RWPE1 (cell line): ENCODE measurements around the gene YIPF5.

ENCODE experiments used
- CTCF ChIA-PET: fragments of 350-600 bp; sonication (Branson Sonifier 250); formaldehyde crosslinking; extraction: SDS; loops from one replicate; lab custom pipeline; 2021; lab: Yijun Ruan, JAX
- POLR2A ChIA-PET: fragments of 400-600 bp; formaldehyde crosslinking; extraction: SDS; loops from one replicate; lab custom pipeline; 2020; ENCODE audit warnings: antibody characterized with exemption; ENCODE audit not compliant: low non-redundant PET; lab: Yijun Ruan, JAX
- DNase-seq: peaks from one replicate; pipeline ENCODE4 v3.0.0; 2012; ENCODE audit warnings: low spot score
- H3K27ac ChIP-seq: fragments of 450-650 bp; 2 replicates; pipeline ENCODE4 v1.5.1; 2017
- TF ChIP-seq, protein P1 (sequence below): fragments of 450-650 bp; conservative IDR thresholded peaks from 2 replicates; pipeline ENCODE4 v1.5.1; 2017; ENCODE audit warnings: low read depth, mild to moderate bottlenecking

The YIPF5 gene

DNA sequence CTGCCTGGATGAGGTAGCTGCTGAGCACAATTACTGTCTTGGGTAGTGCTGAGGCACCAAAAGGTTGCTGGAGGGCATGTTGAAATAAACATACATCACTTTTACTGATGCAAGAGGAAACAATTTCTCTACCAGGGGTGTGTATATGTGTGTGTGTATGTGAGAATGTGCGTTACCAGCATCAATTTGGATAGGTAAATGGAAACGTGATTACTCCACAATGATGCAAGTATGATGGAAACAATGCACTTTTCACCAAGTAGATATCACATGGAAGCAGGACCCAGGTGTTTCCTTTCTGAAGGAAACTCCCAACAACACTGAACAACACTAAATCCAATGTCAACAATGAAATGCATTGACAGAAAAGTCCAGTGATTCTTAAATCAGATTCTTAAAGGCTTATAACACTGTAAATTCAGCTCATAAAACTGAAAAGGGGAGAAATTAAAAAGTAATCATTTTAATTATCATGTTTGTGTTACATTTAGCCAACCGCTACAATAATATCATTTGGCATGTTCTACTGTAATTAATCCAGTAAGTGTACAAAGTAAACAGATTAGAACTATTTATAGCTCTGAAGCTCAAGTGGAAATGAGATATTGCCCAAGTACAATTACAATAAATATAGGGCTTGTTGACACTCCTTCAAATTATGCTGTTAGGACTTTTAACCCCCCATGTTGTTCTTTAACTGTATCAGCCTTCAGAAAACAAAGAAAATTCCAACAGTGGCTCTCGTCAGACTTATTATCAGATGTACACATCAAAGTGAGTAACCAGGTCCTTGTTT lies 25.3 kb downstream of the YIPF5 start:
- POLR2A ChIA-PET: no interaction called here
- CTCF ChIA-PET: interaction anchor here (0.6 kb wide), 1 partner anchor 64 kb away, joined by 3 read pairs; no protein-coding TSS in a partner anchor
- no peak for DNase-seq
- H3K27ac ChIP-seq: no peak overlapping the region
- TF ChIP-seq, protein P1, sequence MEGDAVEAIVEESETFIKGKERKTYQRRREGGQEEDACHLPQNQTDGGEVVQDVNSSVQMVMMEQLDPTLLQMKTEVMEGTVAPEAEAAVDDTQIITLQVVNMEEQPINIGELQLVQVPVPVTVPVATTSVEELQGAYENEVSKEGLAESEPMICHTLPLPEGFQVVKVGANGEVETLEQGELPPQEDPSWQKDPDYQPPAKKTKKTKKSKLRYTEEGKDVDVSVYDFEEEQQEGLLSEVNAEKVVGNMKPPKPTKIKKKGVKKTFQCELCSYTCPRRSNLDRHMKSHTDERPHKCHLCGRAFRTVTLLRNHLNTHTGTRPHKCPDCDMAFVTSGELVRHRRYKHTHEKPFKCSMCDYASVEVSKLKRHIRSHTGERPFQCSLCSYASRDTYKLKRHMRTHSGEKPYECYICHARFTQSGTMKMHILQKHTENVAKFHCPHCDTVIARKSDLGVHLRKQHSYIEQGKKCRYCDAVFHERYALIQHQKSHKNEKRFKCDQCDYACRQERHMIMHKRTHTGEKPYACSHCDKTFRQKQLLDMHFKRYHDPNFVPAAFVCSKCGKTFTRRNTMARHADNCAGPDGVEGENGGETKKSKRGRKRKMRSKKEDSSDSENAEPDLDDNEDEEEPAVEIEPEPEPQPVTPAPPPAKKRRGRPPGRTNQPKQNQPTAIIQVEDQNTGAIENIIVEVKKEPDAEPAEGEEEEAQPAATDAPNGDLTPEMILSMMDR: no peak

- CTCF ChIA-PET: interaction anchor here (0.6 to 0.7 kb wide), 3 partner anchors 104 to 863 kb away, joined by 4 to 5 read pairs (median 4); no protein-coding TSS in a partner anchor
These were observed 26.8 kb downstream of the YIPF5 start for GRCh38 chr5:144143625-144144024.

DNA sequence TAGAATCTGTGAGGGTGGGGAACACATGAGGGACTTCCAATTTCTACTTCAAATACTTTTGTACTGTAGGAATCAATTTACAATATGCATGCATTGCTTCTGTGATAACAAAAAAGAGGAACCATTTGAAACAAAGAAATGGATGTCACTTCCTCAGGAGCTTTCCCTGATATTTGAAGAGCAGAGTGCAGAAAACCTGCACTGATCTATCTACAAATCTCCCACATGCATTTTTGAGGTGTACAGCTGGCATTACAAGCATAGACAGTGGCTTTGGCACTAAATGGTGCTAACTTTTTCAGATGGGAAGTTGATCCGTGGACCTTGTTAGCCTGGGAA lies 27.7 kb downstream of the YIPF5 start:
- no peak for DNase-seq
- TF ChIP-seq, protein P1: no peak
- CTCF ChIA-PET: interaction anchor here (0.5 to 1.2 kb wide), 10 partner anchors 10 to 912 kb away, joined by 3 to 5 read pairs (median 4); partner anchors contain the start of gene NR3C1
- POLR2A ChIA-PET: no interaction called here
- no peak overlapping the region for H3K27ac ChIP-seq

More at GRCh38 chr5:144143625-144144024, 26.8 kb downstream of the YIPF5 start:
- POLR2A ChIA-PET: no interaction called here
- no peak overlapping the region for H3K27ac ChIP-seq
- TF ChIP-seq, protein P1: no peak
- DNase-seq: no peak

DNA sequence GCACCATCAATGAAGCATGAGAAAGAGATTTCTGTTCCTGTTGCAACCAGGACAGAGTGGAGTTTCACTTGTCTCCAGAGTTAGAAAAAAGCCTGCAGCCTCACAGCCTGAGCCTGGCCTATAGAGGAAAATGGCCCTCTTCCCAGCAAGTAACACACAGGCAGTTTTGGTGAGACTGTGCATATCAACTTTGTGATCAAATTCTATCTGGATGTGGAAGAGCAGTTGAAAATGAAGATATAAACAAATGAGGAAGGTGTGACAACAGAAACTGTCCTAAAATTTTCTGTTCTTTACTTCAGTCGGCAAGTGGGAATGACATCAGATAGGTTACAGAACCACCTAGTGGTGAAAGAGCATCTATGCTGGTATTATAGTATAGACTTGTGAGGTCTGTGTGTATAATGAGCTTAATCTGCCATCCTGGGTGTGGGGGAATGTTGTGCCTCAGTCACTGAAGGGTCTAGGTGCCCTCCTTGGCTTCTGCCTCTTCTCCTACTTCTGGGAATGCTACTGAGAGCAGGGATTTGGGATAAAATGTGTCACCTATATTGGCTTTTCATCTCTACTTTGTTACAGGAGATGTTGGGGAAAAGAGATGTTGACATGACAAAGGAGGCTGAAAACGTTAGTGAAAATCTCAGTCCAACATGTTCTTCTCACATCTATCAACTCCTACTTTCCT lies 28.2 kb downstream of the YIPF5 start:
- ChIA-PET CTCF (interaction anchor here (0.5 to 1.2 kb wide), 10 partner anchors 9 to 912 kb away, joined by 3 to 5 read pairs (median 4); partner anchors contain the start of gene NR3C1), POLR2A (no interaction called here)
- peak; percentile 66 for DNase-seq
- no peak overlapping the region for H3K27ac ChIP-seq
- TF ChIP-seq, protein P1: peak; percentile 75

DNA sequence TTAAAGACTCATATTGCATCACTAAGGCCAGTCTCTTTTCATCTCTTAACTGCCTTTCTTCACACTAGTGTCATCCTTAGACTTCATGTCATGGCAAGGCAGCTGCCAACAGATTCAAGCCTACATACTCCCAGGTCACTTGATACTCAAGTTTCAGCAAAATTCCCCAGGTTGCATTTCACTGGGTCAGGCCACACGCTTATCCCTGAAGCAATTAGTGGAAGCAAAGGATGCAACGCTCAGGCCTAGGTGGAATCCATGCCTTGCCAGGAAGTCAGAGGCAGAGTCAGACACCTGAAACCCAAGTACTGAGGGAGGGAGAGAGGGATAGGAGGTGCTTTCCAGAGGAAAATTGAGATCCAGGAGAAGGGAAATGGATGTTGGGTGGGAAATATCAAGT lies 28.9 kb downstream of the YIPF5 start:
- TF ChIP-seq, protein P1: no peak
- H3K27ac ChIP-seq: no peak overlapping the region
- ChIA-PET CTCF (interaction anchor here (0.6 kb wide), 2 partner anchors 69 to 405 kb away, joined by 3 to 4 read pairs; no protein-coding TSS in a partner anchor), POLR2A (no interaction called here)
- DNase-seq: no peak

DNA sequence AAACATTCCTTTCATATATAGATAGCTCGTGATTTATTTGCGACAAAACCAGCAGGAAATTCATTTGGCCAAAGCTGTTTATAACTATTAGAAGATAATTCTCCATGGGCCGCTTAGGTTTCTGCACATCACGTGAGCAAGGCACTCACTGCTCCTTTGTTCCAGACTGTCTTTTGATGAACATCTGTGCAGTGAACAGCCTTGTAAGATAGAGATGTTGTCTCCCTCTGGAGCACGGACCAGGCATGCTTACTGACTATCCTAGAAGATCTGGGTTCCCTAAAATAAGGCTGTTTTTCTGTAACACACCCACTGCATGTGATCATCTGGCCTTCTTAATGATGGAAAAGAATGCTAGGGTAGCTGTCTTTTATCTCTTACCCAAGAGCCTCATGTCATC lies 30.9 kb downstream of the YIPF5 start:
- CTCF ChIA-PET: interaction anchor here (0.6 kb wide), 2 partner anchors 8 to 361 kb away, joined by 3 to 4 read pairs; no protein-coding TSS in a partner anchor
- H3K27ac ChIP-seq: no peak overlapping the region

More for the DNA sequence above, 30.9 kb downstream of the YIPF5 start:
- POLR2A ChIA-PET: no interaction called here
- DNase-seq: no peak
- TF ChIP-seq, protein P1: no peak
